ENCODE results near the gene CYFIP2. TPM values are rescaled to one million over a fixed set of nuclear protein-coding genes. Genes with fewer than 3 reads are reported as not detected.

The CYFIP2 gene
- total and polyA plus RNA-seq, 2 donors (not counting 1 experiment from before 2014, with no cell fraction given): 5.0 to 27.6 TPM

DNA sequence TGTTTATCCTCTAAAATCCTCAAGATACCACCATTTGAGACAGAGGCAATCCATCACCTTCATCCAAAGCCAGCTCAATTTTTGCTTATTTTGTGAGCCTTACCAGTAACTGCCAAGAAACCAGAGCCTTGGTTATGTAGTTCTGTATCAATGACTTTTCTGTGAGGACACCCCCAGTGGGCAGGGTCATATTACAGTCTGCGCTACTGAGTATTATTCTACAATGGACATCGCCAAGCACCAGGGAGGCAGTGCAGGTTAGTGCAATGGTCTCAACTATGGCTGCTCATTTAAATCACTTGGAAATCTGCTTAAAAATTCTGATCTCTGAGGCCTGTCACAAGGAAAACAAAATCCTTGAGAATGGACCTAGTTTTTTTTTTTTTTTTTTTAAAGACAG is 103.6 kb downstream of the CYFIP2 start:
- no peaks in the 10 kb centered on the region for H3K9me3 ChIP-seq (ENCODE audit: control insufficient read depth, insufficient read depth, low read depth, low read length)
- H3K27ac ChIP-seq (ENCODE audit: insufficient read depth, low read length): no peak overlapping the region
- H3K4me2 ChIP-seq (ENCODE audit: extremely low read depth, insufficient read depth, low read length): no peak overlapping the region
- no peak overlapping the region for H3K4me3 ChIP-seq (replicated peaks in 1 of 4; ENCODE audit: control extremely low read depth in 1 of 4, insufficient read depth in 1 of 4, low read depth in 3 of 4, low read length in 4 of 4)
- H3K36me3 ChIP-seq (ENCODE audit: control insufficient read depth, insufficient read depth, low read length): no peaks in the 10 kb centered on the region
- no peak for TF ChIP-seq EZH2 (IDR thresholded peaks at IDR 0.05; ENCODE audit: low read length, missing control alignments)
- TF ChIP-seq, protein P1, sequence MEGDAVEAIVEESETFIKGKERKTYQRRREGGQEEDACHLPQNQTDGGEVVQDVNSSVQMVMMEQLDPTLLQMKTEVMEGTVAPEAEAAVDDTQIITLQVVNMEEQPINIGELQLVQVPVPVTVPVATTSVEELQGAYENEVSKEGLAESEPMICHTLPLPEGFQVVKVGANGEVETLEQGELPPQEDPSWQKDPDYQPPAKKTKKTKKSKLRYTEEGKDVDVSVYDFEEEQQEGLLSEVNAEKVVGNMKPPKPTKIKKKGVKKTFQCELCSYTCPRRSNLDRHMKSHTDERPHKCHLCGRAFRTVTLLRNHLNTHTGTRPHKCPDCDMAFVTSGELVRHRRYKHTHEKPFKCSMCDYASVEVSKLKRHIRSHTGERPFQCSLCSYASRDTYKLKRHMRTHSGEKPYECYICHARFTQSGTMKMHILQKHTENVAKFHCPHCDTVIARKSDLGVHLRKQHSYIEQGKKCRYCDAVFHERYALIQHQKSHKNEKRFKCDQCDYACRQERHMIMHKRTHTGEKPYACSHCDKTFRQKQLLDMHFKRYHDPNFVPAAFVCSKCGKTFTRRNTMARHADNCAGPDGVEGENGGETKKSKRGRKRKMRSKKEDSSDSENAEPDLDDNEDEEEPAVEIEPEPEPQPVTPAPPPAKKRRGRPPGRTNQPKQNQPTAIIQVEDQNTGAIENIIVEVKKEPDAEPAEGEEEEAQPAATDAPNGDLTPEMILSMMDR (conservative IDR thresholded peaks at IDR 0.05 in 1 of 2, IDR thresholded peaks at IDR 0.05 in 1 of 2; ENCODE audit: low read depth in 1 of 2, low read length in 2 of 2): no peak
- no peaks in the 10 kb centered on the region for H3K27me3 ChIP-seq (ENCODE audit: control insufficient read depth, insufficient read depth, low read length)
- H2AFZ ChIP-seq (ENCODE audit: low read length): no peak overlapping the region
- no peaks in the 10 kb centered on the region for H4K20me1 ChIP-seq (ENCODE audit: control insufficient read depth, extremely low read depth, insufficient read depth, low read length)
- H3K4me1 ChIP-seq (ENCODE audit: control insufficient read depth, extremely low read depth, insufficient read depth, low read length): peaks cover 10% of the 10 kb centered on the region
- no peak overlapping the region for H3K9ac ChIP-seq (ENCODE audit: insufficient read depth, low read length)
- DNase-seq (ENCODE audit: low read depth in 2 of 2): no peak
- no peaks in the 10 kb centered on the region for H3K79me2 ChIP-seq (ENCODE audit: control insufficient read depth, insufficient read depth, low read length)

DNA sequence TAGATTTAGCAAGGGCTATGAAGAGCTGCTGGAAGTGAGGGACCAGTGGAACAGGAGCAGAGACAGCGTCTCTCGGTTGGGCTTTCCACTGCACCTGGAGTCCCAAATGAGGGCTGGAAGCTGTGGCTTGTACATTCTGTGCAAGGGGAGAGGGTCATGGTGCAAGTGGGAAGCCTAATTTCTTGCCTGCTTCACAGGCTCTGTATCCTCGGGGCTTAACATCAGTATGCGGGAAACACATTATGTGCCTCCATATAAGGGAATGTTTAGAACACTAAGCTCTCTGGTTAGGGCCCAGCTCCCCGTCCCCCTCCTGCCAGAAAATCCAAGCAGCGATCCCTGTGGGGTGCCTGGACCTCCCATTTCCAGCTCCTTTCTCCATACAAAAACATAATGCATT is 105.0 kb downstream of the CYFIP2 start:
- Histone ChIP-seq H3K9ac (ENCODE audit: insufficient read depth, low read length) (no peak overlapping the region), H3K4me1 (ENCODE audit: control insufficient read depth, extremely low read depth, insufficient read depth, low read length) (peaks cover 10% of the 10 kb centered on the region), H2AFZ (ENCODE audit: low read length) (peak overlapping the region; percentile 15), H4K20me1 (ENCODE audit: control insufficient read depth, extremely low read depth, insufficient read depth, low read length) (no peaks in the 10 kb centered on the region), H3K4me3 (replicated peaks in 1 of 4; ENCODE audit: control extremely low read depth in 1 of 4, insufficient read depth in 1 of 4, low read depth in 3 of 4, low read length in 4 of 4) (no peak overlapping the region), H3K79me2 (ENCODE audit: control insufficient read depth, insufficient read depth, low read length) (no peaks in the 10 kb centered on the region), H3K4me2 (ENCODE audit: extremely low read depth, insufficient read depth, low read length) (no peak overlapping the region), H3K36me3 (ENCODE audit: control insufficient read depth, insufficient read depth, low read length) (no peaks in the 10 kb centered on the region), H3K27me3 (ENCODE audit: control insufficient read depth, insufficient read depth, low read length) (no peaks in the 10 kb centered on the region), H3K9me3 (ENCODE audit: control insufficient read depth, insufficient read depth, low read depth, low read length) (no peaks in the 10 kb centered on the region), H3K27ac (ENCODE audit: insufficient read depth, low read length) (no peak overlapping the region)
- no peak for TF ChIP-seq EZH2 (IDR thresholded peaks at IDR 0.05; ENCODE audit: low read length, missing control alignments)
- TF ChIP-seq, protein P1 (conservative IDR thresholded peaks at IDR 0.05 in 1 of 2, IDR thresholded peaks at IDR 0.05 in 1 of 2; ENCODE audit: low read depth in 1 of 2, low read length in 2 of 2): no peak
- peak; percentile 54 to 58 for DNase-seq (ENCODE audit: low read depth in 2 of 2)

DNA sequence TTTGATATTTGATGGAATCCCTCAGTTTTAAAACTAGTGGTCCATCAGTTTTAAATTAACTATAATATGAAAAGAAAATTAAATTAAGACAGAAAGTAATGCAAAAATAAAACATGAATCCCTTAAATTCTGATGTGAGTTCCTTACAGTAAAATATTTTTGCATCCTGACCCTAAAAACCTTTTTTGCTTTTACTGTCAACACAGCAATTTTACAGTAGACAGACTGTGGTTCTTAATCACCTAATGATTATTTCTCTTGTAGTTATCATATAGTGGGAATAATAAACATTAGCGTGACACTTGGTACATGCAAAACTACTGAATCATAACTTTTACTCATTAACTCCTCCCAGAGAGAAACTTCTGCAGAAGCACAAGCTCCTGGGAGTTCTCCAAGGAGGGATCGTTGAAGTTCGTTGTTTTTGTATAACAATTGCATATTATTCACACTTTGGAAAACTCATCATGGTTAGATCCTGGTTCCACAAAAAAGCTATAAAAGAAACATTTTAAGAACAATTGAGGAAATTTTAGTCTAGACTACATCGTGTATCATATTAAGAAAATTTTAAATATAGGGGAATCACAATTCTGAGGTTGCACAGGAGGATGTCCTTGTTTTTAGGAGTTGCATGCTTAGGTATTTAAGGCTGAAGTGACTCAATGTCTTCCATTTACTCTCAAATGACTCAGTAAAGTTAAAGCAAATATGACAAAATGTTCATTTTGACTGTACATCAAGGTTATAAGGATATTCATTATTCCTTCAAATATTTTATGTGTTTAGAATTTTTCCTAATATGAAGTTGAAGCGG is 105.9 kb downstream of the CYFIP2 start:
- peak; percentile 31 to 70 for DNase-seq (ENCODE audit: low read depth in 2 of 2)
- Histone ChIP-seq H3K4me3 (replicated peaks in 1 of 4; ENCODE audit: control extremely low read depth in 1 of 4, insufficient read depth in 1 of 4, low read depth in 3 of 4, low read length in 4 of 4) (no peak overlapping the region), H3K9ac (ENCODE audit: insufficient read depth, low read length) (no peak overlapping the region), H3K9me3 (ENCODE audit: control insufficient read depth, insufficient read depth, low read depth, low read length) (no peaks in the 10 kb centered on the region), H3K4me1 (ENCODE audit: control insufficient read depth, extremely low read depth, insufficient read depth, low read length) (peaks cover 8% of the 10 kb centered on the region), H4K20me1 (ENCODE audit: control insufficient read depth, extremely low read depth, insufficient read depth, low read length) (no peaks in the 10 kb centered on the region), H3K79me2 (ENCODE audit: control insufficient read depth, insufficient read depth, low read length) (no peaks in the 10 kb centered on the region), H3K4me2 (ENCODE audit: extremely low read depth, insufficient read depth, low read length) (peak overlapping the region; percentile 11), H2AFZ (ENCODE audit: low read length) (no peak overlapping the region), H3K36me3 (ENCODE audit: control insufficient read depth, insufficient read depth, low read length) (no peaks in the 10 kb centered on the region), H3K27ac (ENCODE audit: insufficient read depth, low read length) (no peak overlapping the region), H3K27me3 (ENCODE audit: control insufficient read depth, insufficient read depth, low read length) (no peaks in the 10 kb centered on the region)
- TF ChIP-seq, protein P1 (conservative IDR thresholded peaks at IDR 0.05 in 1 of 2, IDR thresholded peaks at IDR 0.05 in 1 of 2; ENCODE audit: low read depth in 1 of 2, low read length in 2 of 2): no peak
- no peak for TF ChIP-seq EZH2 (IDR thresholded peaks at IDR 0.05; ENCODE audit: low read length, missing control alignments)

Data from fibroblast of lung (primary cell).